ENCODE results near the gene DPEP2. TPM values are rescaled to one million over a fixed set of nuclear protein-coding genes. Genes with fewer than 3 reads are reported as not detected.
A peak's percentile ranks its signal among the peaks of the same experiment; 100 is the strongest.

The DPEP2 gene
- total RNA-seq, 1 donor from 2014 or later = not detected

- peak within 1 kb of the TSS; percentile 91 for H3K4me3 Mint-ChIP-seq
- H3K27ac Mint-ChIP-seq = peak within 1 kb of the TSS; percentile 99
- H3K9me3 Mint-ChIP-seq = no peaks in the 10 kb centered on the region
- H3K36me3 Mint-ChIP-seq = peaks cover 18% of the 10 kb centered on the region
- peaks cover 2% of the 10 kb centered on the region for H3K27me3 Mint-ChIP-seq (ENCODE audit: low read depth)
- no peak for TF ChIP-seq CTCF (IDR thresholded peaks at IDR 0.05; ENCODE audit: unreplicated experiment)
- DNase-seq (ENCODE audit: low spot score in 2 of 2, unreplicated experiment in 2 of 2) = peak; percentile 84 to 98
- peaks cover 20% of the 10 kb centered on the region for H3K4me1 Mint-ChIP-seq
Observed at GRCh38 chr16:68022728-68023537, 23.6 kb upstream of the DPEP2 start, which contains the start of the genes DDX28 and DUS2. TSS of gene DDX28 (minus strand) at chr16:68023232. CDS start at chr16:68023202, 30 bp downstream. TSS of gene DUS2 (plus strand) at chr16:68023284. CDS start at chr16:68038024, 14,740 bp downstream.

DNA sequence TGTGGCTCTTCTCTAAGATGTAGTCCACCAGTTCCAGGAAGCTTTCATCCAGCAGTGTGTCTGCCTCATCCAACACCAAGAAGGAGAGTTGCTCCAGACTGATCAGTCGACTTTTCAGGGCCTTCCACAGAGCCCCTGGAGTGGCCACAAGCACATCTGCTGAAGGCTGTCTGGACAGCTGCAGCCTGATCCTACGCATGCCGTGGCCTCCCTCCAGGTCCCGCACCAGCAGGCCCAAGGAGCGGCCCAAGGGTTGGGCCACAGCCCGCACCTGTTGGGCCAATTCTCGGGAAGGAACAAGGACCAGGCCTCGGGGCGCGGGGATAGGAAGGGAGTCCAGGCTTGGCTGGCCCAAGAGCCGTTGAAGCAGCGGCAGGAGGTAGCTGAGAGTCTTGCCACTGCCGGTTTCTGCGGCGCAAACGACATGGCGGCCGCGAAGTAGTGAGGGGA is 23.0 kb upstream of the DPEP2 start:
- Mint-ChIP-seq H3K36me3 (peaks cover 12% of the 10 kb centered on the region), H3K27me3 (ENCODE audit: low read depth) (peaks cover 2% of the 10 kb centered on the region), H3K27ac (peak overlapping the region; percentile 99), H3K4me1 (peaks cover 20% of the 10 kb centered on the region), H3K4me3 (peak overlapping the region; percentile 91), H3K9me3 (no peaks in the 10 kb centered on the region)
- TF ChIP-seq CTCF (IDR thresholded peaks at IDR 0.05; ENCODE audit: unreplicated experiment) = no peak
- DNase-seq (ENCODE audit: low spot score in 2 of 2, unreplicated experiment in 2 of 2) = no peak

DNA sequence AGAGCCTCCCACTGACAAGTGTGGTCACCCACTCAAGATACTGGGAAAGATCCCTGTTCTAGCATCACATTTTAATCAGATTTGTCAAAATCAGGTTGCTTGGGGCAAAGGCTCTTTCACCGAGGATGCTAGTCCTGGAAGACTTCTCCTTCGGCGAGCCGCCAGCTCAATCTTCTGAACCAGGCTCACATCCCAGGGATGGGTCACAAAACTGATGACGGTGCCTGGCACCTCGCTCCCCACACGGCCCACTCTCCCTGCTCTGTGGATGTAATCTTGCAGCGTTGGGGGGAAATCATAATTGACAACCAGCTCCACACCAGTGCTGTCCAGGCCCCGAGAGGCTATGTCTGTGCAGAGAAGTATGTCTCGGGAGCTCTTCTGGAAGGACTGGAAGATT is 22.2 kb upstream of the DPEP2 start:
- Mint-ChIP-seq H3K27ac (no peak overlapping the region), H3K36me3 (peaks cover 9% of the 10 kb centered on the region), H3K4me1 (peaks cover 20% of the 10 kb centered on the region), H3K9me3 (no peaks in the 10 kb centered on the region), H3K27me3 (ENCODE audit: low read depth) (peaks cover 2% of the 10 kb centered on the region), H3K4me3 (peak overlapping the region; percentile 91)
- TF ChIP-seq CTCF (IDR thresholded peaks at IDR 0.05; ENCODE audit: unreplicated experiment) = no peak
- no peak for DNase-seq (ENCODE audit: low spot score in 2 of 2, unreplicated experiment in 2 of 2)

DNA sequence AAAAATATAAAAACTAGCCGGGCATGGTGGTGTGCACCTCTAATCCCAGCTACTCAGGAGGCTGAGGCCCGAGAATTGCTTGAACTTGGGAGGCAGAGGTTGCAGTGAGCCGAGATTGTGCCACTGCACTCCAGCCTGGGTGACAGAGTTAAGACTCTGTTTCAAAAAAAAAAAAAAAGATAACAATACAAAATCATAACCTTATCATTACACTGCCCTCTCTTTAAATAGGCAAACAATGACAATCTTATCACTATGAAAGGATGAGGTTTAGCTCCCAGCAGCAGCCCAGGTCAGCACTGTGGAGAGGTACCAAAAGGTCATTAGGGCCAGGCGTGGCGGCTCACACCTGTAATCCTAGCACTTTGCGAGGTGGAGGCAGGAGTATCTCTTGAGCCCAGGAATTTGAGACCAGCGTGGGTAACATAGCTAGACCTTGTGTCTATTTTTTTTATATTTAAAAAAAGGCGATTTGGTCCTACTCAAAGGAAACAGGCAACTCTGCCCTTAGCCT is 19.9 kb upstream of the DPEP2 start:
- Mint-ChIP-seq H3K27ac (no peak overlapping the region), H3K9me3 (no peaks in the 10 kb centered on the region), H3K36me3 (peaks cover 9% of the 10 kb centered on the region), H3K4me3 (no peak overlapping the region), H3K4me1 (peaks cover 20% of the 10 kb centered on the region), H3K27me3 (ENCODE audit: low read depth) (peaks cover 7% of the 10 kb centered on the region)
- TF ChIP-seq CTCF (IDR thresholded peaks at IDR 0.05; ENCODE audit: unreplicated experiment) = no peak
- DNase-seq (ENCODE audit: low spot score in 2 of 2, unreplicated experiment in 2 of 2) = no peak

- no peaks in the 10 kb centered on the region for H3K4me1 Mint-ChIP-seq
- peaks cover 7% of the 10 kb centered on the region for H3K27me3 Mint-ChIP-seq (ENCODE audit: low read depth)
- no peak within 1 kb of the TSS for H3K27ac Mint-ChIP-seq
- H3K9me3 Mint-ChIP-seq = no peaks in the 10 kb centered on the region
- DNase-seq (ENCODE audit: low spot score in 2 of 2, unreplicated experiment in 2 of 2) = no peak
- no peak within 1 kb of the TSS for H3K4me3 Mint-ChIP-seq
- no peak for TF ChIP-seq CTCF (IDR thresholded peaks at IDR 0.05; ENCODE audit: unreplicated experiment)
- H3K36me3 Mint-ChIP-seq = peaks cover 2% of the 10 kb centered on the region
Observed at GRCh38 chr16:68015681-68016080, 16.4 kb upstream of the DPEP2 start, which contains the start of gene DPEP2NB. TSS of gene DPEP2NB (minus strand) at chr16:68015911. CDS start at chr16:68015770, 141 bp downstream.
